GM18520 (cell line): ENCODE measurements around the gene HRH1.

ENCODE experiments used
- ATAC-seq: cut with Tn5 transposase; IDR thresholded peaks from one replicate; pipeline ENCODE4 v1.9.1; 2021; ENCODE audit not compliant: unreplicated experiment

The HRH1 gene

GRCh38 chr3:11275926-11276325 lies 121.6 kb downstream of the HRH1 start:
- no peak for ATAC-seq

- no peak for ATAC-seq
Measured at GRCh38 chr3:11276901-11277300, 122.6 kb downstream of the HRH1 start.

GRCh38 chr3:11282250-11283138 lies 128.2 kb downstream of the HRH1 start:
- no peak for ATAC-seq

- ATAC-seq = no peak
Measured at GRCh38 chr3:11283139-11283475, 128.8 kb downstream of the HRH1 start.

GRCh38 chr3:11284011-11284410 lies 129.7 kb downstream of the HRH1 start:
- no peak for ATAC-seq

GRCh38 chr3:11285471-11285870 lies 131.2 kb downstream of the HRH1 start:
- ATAC-seq = no peak

- no peak for ATAC-seq
Measured at GRCh38 chr3:11287404-11287803, 133.1 kb downstream of the HRH1 start.

- ATAC-seq = no peak
Measured at GRCh38 chr3:11288021-11288491, 133.8 kb downstream of the HRH1 start.

GRCh38 chr3:11288786-11289637 lies 134.7 kb downstream of the HRH1 start:
- ATAC-seq = peak; percentile 55

- no peak for ATAC-seq
Measured at GRCh38 chr3:11289864-11290263, 135.6 kb downstream of the HRH1 start.

GRCh38 chr3:11290743-11291680 lies 136.7 kb downstream of the HRH1 start:
- peak; percentile 36 for ATAC-seq

GRCh38 chr3:11291808-11292207 lies 137.5 kb downstream of the HRH1 start:
- no peak for ATAC-seq

- ATAC-seq = no peak
Measured at GRCh38 chr3:11297126-11297525, 142.8 kb downstream of the HRH1 start.

- peak; percentile 88 for ATAC-seq
Measured at GRCh38 chr3:11300970-11301369, 146.7 kb downstream of the HRH1 start.

- no peak for ATAC-seq
Measured at GRCh38 chr3:11302444-11302843, 148.2 kb downstream of the HRH1 start.

GRCh38 chr3:11304175-11304574 lies 149.9 kb downstream of the HRH1 start:
- ATAC-seq = no peak

- ATAC-seq = no peak
Measured at GRCh38 chr3:11305509-11305908, 151.2 kb downstream of the HRH1 start.

- ATAC-seq = peak; percentile 60
Measured at GRCh38 chr3:11306817-11307589, 152.7 kb downstream of the HRH1 start.

- no peak for ATAC-seq
Measured at GRCh38 chr3:11307830-11308432, 153.6 kb downstream of the HRH1 start.

GRCh38 chr3:11310258-11310657 lies 156.0 kb downstream of the HRH1 start:
- ATAC-seq = no peak
